Upper lobe of right lung (tissue), 1 donor: Measurements from ENCODE around the gene PIP5K1B. TPM values are rescaled to one million over a fixed set of nuclear protein-coding genes. Genes with fewer than 3 reads are reported as not detected.

Source experiments
- ATAC-seq: fragments of 200-7000 bp; cut with Tn5 transposase; one replicate; pipeline ENCODE4 v1.9.1; 2020; ENCODE audit warnings: mild to moderate bottlenecking, moderate library complexity
- DNase-seq: peaks from one replicate; pipeline ENCODE4 v3.0.0-alpha.2; 2020
- H3K27ac ChIP-seq: fragments of 200-600 bp; one replicate; pipeline ENCODE4 v1.8.0; 2022
- H3K27me3 ChIP-seq: fragments of 200-600 bp; one replicate; pipeline ENCODE4 v1.8.0; 2022; ENCODE audit warnings: mild to moderate bottlenecking
- H3K36me3 ChIP-seq: fragments of 200-600 bp; one replicate; pipeline ENCODE4 v1.8.0; 2022
- H3K4me1 ChIP-seq: fragments of 200-600 bp; one replicate; pipeline ENCODE4 v1.8.0; 2022
- H3K4me3 ChIP-seq: fragments of 200-600 bp; one replicate; pipeline ENCODE4 v1.8.0; 2022; ENCODE audit warnings: mild to moderate bottlenecking
- H3K9me3 ChIP-seq: fragments of 200-600 bp; one replicate; pipeline ENCODE4 v1.8.0; 2022
- intact Hi-C: fragments of 100-400 bp; cut with DNase I; formaldehyde crosslinking; loops from one replicate; pipeline ENCODE4 v1.11.0; 2022
- total RNA-seq: library from RNA; stranded (reverse); fragmentation: NEBNext Ultra II Directional; extraction: Animal tissue kit (Norgen Biotek cat#: 25700); gene quantifications from one replicate; pipeline ENCODE4 v1.2.1, GENCODE V29; 2021
- TF ChIP-seq, protein P1 (sequence below): fragments of 200-600 bp; IDR thresholded peaks from one replicate; pipeline ENCODE4 v1.8.0; 2022; ENCODE audit warnings: antibody characterized with exemption
- donor health status: DM: no; HTN: yes; CAD: no; lungs with severe emphysema.

Gene PIP5K1B
- total RNA-seq, 1 donor from 2014 or later: 36.5 TPM

DNA sequence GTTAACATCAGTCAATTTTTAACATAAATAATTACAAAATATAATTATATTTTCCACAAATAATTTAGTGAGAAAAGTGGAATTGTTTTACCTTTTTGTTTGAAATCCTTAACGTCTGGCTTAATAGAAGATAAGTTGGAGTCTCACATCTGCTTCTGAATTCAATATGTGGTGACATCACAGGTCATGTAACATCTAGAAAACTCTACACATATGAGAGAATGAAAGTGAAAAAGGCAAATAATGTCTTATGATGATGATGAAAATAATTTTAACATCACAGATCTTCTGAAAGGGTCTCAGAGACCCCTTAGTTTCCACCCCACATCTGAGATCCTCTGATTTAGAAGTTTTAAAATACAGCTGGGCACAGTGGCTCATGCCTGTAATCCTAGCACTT is 227.4 kb downstream of the PIP5K1B start:
- no peak for ATAC-seq
- Histone ChIP-seq H3K27me3 (no peaks in the 10 kb centered on the region), H3K9me3 (no peaks in the 10 kb centered on the region), H3K27ac (no peak overlapping the region), H3K4me3 (no peak overlapping the region), H3K4me1 (no peaks in the 10 kb centered on the region), H3K36me3 (no peaks in the 10 kb centered on the region)
- DNase-seq: no peak
- TF ChIP-seq, protein P1, sequence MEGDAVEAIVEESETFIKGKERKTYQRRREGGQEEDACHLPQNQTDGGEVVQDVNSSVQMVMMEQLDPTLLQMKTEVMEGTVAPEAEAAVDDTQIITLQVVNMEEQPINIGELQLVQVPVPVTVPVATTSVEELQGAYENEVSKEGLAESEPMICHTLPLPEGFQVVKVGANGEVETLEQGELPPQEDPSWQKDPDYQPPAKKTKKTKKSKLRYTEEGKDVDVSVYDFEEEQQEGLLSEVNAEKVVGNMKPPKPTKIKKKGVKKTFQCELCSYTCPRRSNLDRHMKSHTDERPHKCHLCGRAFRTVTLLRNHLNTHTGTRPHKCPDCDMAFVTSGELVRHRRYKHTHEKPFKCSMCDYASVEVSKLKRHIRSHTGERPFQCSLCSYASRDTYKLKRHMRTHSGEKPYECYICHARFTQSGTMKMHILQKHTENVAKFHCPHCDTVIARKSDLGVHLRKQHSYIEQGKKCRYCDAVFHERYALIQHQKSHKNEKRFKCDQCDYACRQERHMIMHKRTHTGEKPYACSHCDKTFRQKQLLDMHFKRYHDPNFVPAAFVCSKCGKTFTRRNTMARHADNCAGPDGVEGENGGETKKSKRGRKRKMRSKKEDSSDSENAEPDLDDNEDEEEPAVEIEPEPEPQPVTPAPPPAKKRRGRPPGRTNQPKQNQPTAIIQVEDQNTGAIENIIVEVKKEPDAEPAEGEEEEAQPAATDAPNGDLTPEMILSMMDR: no peak
- intact Hi-C loops: no loop called here

GRCh38 chr9:68933434-68934328 is 228.6 kb downstream of the PIP5K1B start:
- Histone ChIP-seq H3K27me3 (no peaks in the 10 kb centered on the region), H3K36me3 (no peaks in the 10 kb centered on the region), H3K9me3 (no peaks in the 10 kb centered on the region), H3K4me3 (no peak overlapping the region), H3K27ac (no peak overlapping the region), H3K4me1 (no peaks in the 10 kb centered on the region)
- no peak for ATAC-seq
- TF ChIP-seq, protein P1: no peak
- DNase-seq: no peak
- intact Hi-C loops: no loop called here

- DNase-seq (no peak), ATAC-seq (no peak)
- no peaks in the 10 kb centered on the region for H3K9me3 ChIP-seq
- no peak overlapping the region for H3K4me3 ChIP-seq
- TF ChIP-seq, protein P1: no peak
- H3K27ac ChIP-seq: no peak overlapping the region
- no peaks in the 10 kb centered on the region for H3K27me3 ChIP-seq
- intact Hi-C loops: no loop called here
- no peaks in the 10 kb centered on the region for H3K36me3 ChIP-seq
- no peaks in the 10 kb centered on the region for H3K4me1 ChIP-seq
These were observed 229.2 kb downstream of the PIP5K1B start for GRCh38 chr9:68934329-68934644.

- ATAC-seq: no peak
- no peaks in the 10 kb centered on the region for H3K4me1 ChIP-seq
- intact Hi-C loops: no loop called here
- H3K27ac ChIP-seq: no peak overlapping the region
- TF ChIP-seq, protein P1: no peak
- no peaks in the 10 kb centered on the region for H3K9me3 ChIP-seq
- H3K4me3 ChIP-seq: no peak overlapping the region
- DNase-seq: no peak
- H3K36me3 ChIP-seq: peaks cover 13% of the 10 kb centered on the region
- no peaks in the 10 kb centered on the region for H3K27me3 ChIP-seq
These were observed 235.5 kb downstream of the PIP5K1B start for GRCh38 chr9:68940573-68940972.

GRCh38 chr9:68941780-68942459 is 236.9 kb downstream of the PIP5K1B start:
- DNase-seq (no peak), ATAC-seq (no peak)
- intact Hi-C loops: no loop called here
- no peak overlapping the region for H3K4me3 ChIP-seq
- H3K27ac ChIP-seq: no peak overlapping the region
- no peaks in the 10 kb centered on the region for H3K27me3 ChIP-seq
- H3K9me3 ChIP-seq: no peaks in the 10 kb centered on the region
- no peaks in the 10 kb centered on the region for H3K4me1 ChIP-seq
- H3K36me3 ChIP-seq: peaks cover 13% of the 10 kb centered on the region
- TF ChIP-seq, protein P1: no peak
